IMR-90 (cell line): Measurements from ENCODE around the gene HECW1.

Source experiments
- BHLHE40 ChIP-seq: fragments of 150-350 bp; IDR thresholded peaks from 2 replicates; pipeline ENCODE4 v1.6.1; 2016; ENCODE audit warnings: mild to moderate bottlenecking, low read depth, low read length
- CEBPB ChIP-seq: IDR thresholded peaks from 2 replicates; pipeline ENCODE4 v1.6.1; 2012; ENCODE audit warnings: low read depth, low read length, improper control_type of control experiment
- CHD1 ChIP-seq: IDR thresholded peaks from 2 replicates; pipeline ENCODE4 v1.6.1; 2012; ENCODE audit warnings: low read depth, low read length, improper control_type of control experiment
- CTCF ChIP-seq: conservative IDR thresholded peaks from 2 replicates; pipeline ENCODE4 v1.5.1; 2012; ENCODE audit warnings: mild to moderate bottlenecking, low read depth, low read length, improper control_type of control experiment
- FOS ChIP-seq: fragments of 150-350 bp; IDR thresholded peaks from 2 replicates; pipeline ENCODE4 v1.6.1; 2016; ENCODE audit warnings: low read depth, low read length
- MAZ ChIP-seq: IDR thresholded peaks from 2 replicates; pipeline ENCODE4 v1.6.1; 2012; ENCODE audit warnings: low read depth, mild to moderate bottlenecking, low read length, improper control_type of control experiment, moderate library complexity, borderline replicate concordance
- MXI1 ChIP-seq: IDR thresholded peaks from 2 replicates; pipeline ENCODE4 v1.6.1; 2012; ENCODE audit warnings: low read depth, mild to moderate bottlenecking, low read length, moderate library complexity, borderline replicate concordance
- NFE2L2 ChIP-seq: fragments of 150-350 bp; IDR thresholded peaks from 2 replicates; pipeline ENCODE4 v1.6.1; 2016; ENCODE audit warnings: low read depth, mild to moderate bottlenecking, low read length
- POLR2A ChIP-seq: IDR thresholded peaks from 2 replicates; pipeline ENCODE4 v1.6.1; 2012; ENCODE audit warnings: mild to moderate bottlenecking, low read depth, low read length
- RAD21 ChIP-seq: IDR thresholded peaks from 2 replicates; pipeline ENCODE4 v1.6.1; 2012; ENCODE audit warnings: low read length, improper control_type of control experiment
- RCOR1 ChIP-seq: IDR thresholded peaks from 2 replicates; pipeline ENCODE4 v1.6.1; 2012; ENCODE audit warnings: mild to moderate bottlenecking, low read length, improper control_type of control experiment; ENCODE audit not compliant: insufficient replicate concordance
- RFX5 ChIP-seq: IDR thresholded peaks from 2 replicates; pipeline ENCODE4 v1.8.0; 2012; ENCODE audit warnings: low read depth, mild to moderate bottlenecking, low read length, moderate library complexity

GRCh38 chr7:43542716-43543115 is 430.3 kb downstream of the HECW1 start:
- TF ChIP-seq CEBPB (no peak), CTCF (no peak), POLR2A (no peak), MAZ (no peak), MXI1 (no peak), NFE2L2 (no peak), RCOR1 (no peak), BHLHE40 (no peak), RFX5 (no peak), RAD21 (no peak), CHD1 (no peak), FOS (no peak)
